T-cell (primary cell): ENCODE measurements around the gene BBOF1. TPM values are rescaled to one million over a fixed set of nuclear protein-coding genes. Genes with fewer than 3 reads are reported as not detected.

Source experiments
- ATAC-seq, 4 experiments: fragments of 200-7000 bp in 3 of 4; fragments of 150-1000 bp in 1 of 4; cut with Tn5 transposase; replicated peaks in 1 of 4; 1 replicate in 3 of 4; 2 replicates in 1 of 4; pipeline ENCODE4 v1.10.0; 2021; ENCODE audit warnings: moderate library complexity in 3 of 4, mild to moderate bottlenecking in 2 of 4, moderate number of reproducible peaks in 1 of 4
- CTCF ChIA-PET, 2 donors: fragments of 300-600 bp; sonication (Branson Sonifier 250); formaldehyde crosslinking; loops; one replicate each; lab custom pipeline; 2022; ENCODE audit warnings: antibody characterized with exemption in 2 of 2; lab: Charles Lee
- POLR2A ChIA-PET, 2 donors: fragments of 300-600 bp; sonication (Branson Sonifier 250); formaldehyde crosslinking; loops; one replicate each; lab custom pipeline; 2022; ENCODE audit warnings: antibody characterized with exemption in 2 of 2; lab: Charles Lee
- DNase-seq, 35 experiments: peaks; one replicate each; pipeline versions ENCODE4 v3.0.0 to v3.0.0-alpha.2; 2013 to 2023
- H3K27ac ChIP-seq: one replicate; pipeline ENCODE4 v1.5.1; 2013; ENCODE audit warnings: low read length
- H3K27me3 ChIP-seq, 2 experiments: replicated peaks in 1 of 2; 1 replicate in 1 of 2; 2 replicates in 1 of 2; pipeline versions ENCODE4 v1.6.1 to v1.7.0; 2013; ENCODE audit warnings: low read length in 1 of 2, mixed read lengths in 1 of 2; ENCODE audit not compliant: control insufficient read depth in 2 of 2, insufficient read depth in 2 of 2; ENCODE audit errors: extremely low read depth in 1 of 2
- H3K36me3 ChIP-seq, 2 donors: 1 replicate in 1 of 2; 2 replicates in 1 of 2; pipeline versions ENCODE4 v1.6.1 to v1.7.0; 2013; ENCODE audit warnings: low read length in 1 of 2; ENCODE audit not compliant: control insufficient read depth in 2 of 2, insufficient read depth in 1 of 2; ENCODE audit errors: extremely low read depth in 1 of 2
- H3K4me1 ChIP-seq, 2 experiments: 1 replicate in 1 of 2; 2 replicates in 1 of 2; pipeline versions ENCODE4 v1.6.1 to v1.7.0; 2013; ENCODE audit warnings: low read length in 2 of 2, mixed read lengths in 1 of 2; ENCODE audit not compliant: insufficient read depth in 2 of 2, control insufficient read depth in 1 of 2; ENCODE audit errors: extremely low read depth in 1 of 2
- H3K4me3 ChIP-seq, 2 donors: 1 replicate in 1 of 2; 2 replicates in 1 of 2; pipeline versions ENCODE4 v1.5.1 to v1.7.0; 2013; ENCODE audit warnings: mild to moderate bottlenecking in 2 of 2, low read length in 1 of 2, moderate library complexity in 1 of 2; ENCODE audit not compliant: control insufficient read depth in 1 of 2; ENCODE audit errors: extremely low read depth in 1 of 2
- H3K9me3 ChIP-seq: 2 replicates; pipeline ENCODE4 v1.7.0; 2013
- H3K27ac Mint-ChIP-seq, 2 donors: one replicate each; pipeline ENCODE4 v1.8.0; 2020 to 2021; ENCODE audit warnings: mild to moderate bottlenecking in 2 of 2, mixed read lengths in 2 of 2
- H3K27me3 Mint-ChIP-seq, 2 donors: one replicate each; pipeline ENCODE4 v1.8.0; 2021 to 2022; ENCODE audit warnings: mixed read lengths in 2 of 2
- H3K36me3 Mint-ChIP-seq: one replicate; pipeline ENCODE4 v1.8.0; 2021; ENCODE audit warnings: mixed read lengths
- H3K4me1 Mint-ChIP-seq, 3 donors: one replicate each; pipeline ENCODE4 v1.8.0; 2020 to 2022; ENCODE audit warnings: mixed read lengths in 3 of 3, mild to moderate bottlenecking in 1 of 3
- H3K4me3 Mint-ChIP-seq, 3 donors: one replicate each; pipeline ENCODE4 v1.8.0; 2020 to 2022; ENCODE audit warnings: mild to moderate bottlenecking in 3 of 3, mixed read lengths in 3 of 3, moderate library complexity in 3 of 3
- H3K9me3 Mint-ChIP-seq, 3 donors: one replicate each; pipeline ENCODE4 v1.8.0; 2020 to 2022; ENCODE audit warnings: mixed read lengths in 3 of 3
- WGBS: methylation state at CpG from one replicate; pipeline ENCODE4 v1.1.5; 2013; ENCODE audit warnings: missing lambda C conversion rate; ENCODE audit not compliant: insufficient coverage; 5-methylcytosine and 5-hydroxymethylcytosine counted together
- total RNA-seq, 35 experiments: library from RNA in 6 of 35; stranded (reverse) in 6 of 35; fragments of 120-200 nt in 1 of 35; gene quantifications; one replicate each; pipeline versions ENCODE4 v1.2.1 to v1.2.4 and lab custom pipeline; 2013 to 2026

BBOF1 gene
- total RNA-seq, 5 donors from 2014 or later (not counting 1 experiment from before 2014, with no cell fraction given): 1.8 to 3.1 (median 2.3) TPM

DNA sequence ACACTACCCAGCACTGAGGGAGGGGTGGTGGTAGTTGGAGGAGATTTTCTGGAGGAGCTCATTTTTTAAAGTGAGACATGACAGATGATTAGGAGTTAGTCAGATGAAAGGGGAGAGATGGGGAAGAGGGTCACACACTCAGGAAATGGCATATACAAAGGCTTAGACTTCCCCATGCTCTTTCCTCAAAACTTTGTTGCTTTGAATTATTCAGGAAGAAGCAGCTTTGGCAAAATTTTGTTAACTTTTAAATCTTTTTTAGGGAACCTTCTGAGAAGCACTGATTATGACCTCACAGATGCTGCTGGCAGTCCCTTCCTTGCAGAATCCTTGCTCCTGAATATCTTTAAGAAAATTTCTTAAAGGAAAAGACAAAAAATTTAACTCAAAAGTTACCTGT lies 45.3 kb downstream of the BBOF1 start:
- H3K36me3 ChIP-seq: peaks cover 0 to 39% of the 10 kb centered on the region in 2 donors
- no peak overlapping the region for H3K4me3 ChIP-seq
- H3K36me3 Mint-ChIP-seq: peaks cover 47% of the 10 kb centered on the region
- no peak overlapping the region for H3K4me3 Mint-ChIP-seq
- no peaks in the 10 kb centered on the region for H3K9me3 Mint-ChIP-seq
- no peak overlapping the region for H3K27ac Mint-ChIP-seq
- ChIA-PET POLR2A (no interaction called here), CTCF (no interaction called here)
- H3K27ac ChIP-seq: no peak overlapping the region
- H3K9me3 ChIP-seq: no peaks in the 10 kb centered on the region
- no peak for ATAC-seq
- no peaks in the 10 kb centered on the region for H3K27me3 ChIP-seq
- no peaks in the 10 kb centered on the region for H3K4me1 ChIP-seq
- no peak for DNase-seq
- no peaks in the 10 kb centered on the region for H3K27me3 Mint-ChIP-seq
- H3K4me1 Mint-ChIP-seq: no peaks in the 10 kb centered on the region

DNA sequence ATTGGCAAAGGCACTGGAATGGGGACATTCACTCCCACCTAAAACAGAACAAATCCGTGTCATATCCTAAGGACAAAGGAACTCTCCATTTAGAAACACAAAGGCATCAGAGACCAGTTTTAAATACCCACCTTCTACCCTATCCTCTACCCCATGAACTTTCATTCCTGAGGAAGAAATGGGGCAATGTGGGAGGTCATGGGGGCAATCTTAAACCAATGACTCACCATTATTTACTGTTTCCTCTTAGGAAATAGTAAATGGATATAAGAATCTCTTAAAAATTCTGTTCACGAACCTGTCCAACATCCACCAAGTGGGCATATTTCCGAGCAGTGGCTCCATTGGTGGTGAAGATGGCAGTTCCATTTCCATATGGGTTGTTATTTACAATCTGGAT lies 45.7 kb downstream of the BBOF1 start:
- H3K27ac Mint-ChIP-seq: no peak overlapping the region
- WGBS: no CpG with 5 or more reads among the region's 3 CpGs
- no peaks in the 10 kb centered on the region for H3K4me1 ChIP-seq
- H3K9me3 Mint-ChIP-seq: no peaks in the 10 kb centered on the region
- H3K36me3 ChIP-seq: peaks cover 0 to 39% of the 10 kb centered on the region in 2 donors
- ChIA-PET POLR2A (no interaction called here), CTCF (no interaction called here)
- H3K9me3 ChIP-seq: no peaks in the 10 kb centered on the region
- no peak for DNase-seq
- H3K27ac ChIP-seq: no peak overlapping the region
- H3K36me3 Mint-ChIP-seq: peaks cover 43% of the 10 kb centered on the region
- H3K4me1 Mint-ChIP-seq: no peaks in the 10 kb centered on the region
- no peak overlapping the region for H3K4me3 Mint-ChIP-seq
- no peak for ATAC-seq
- H3K27me3 ChIP-seq: no peaks in the 10 kb centered on the region
- H3K4me3 ChIP-seq: no peak overlapping the region
- H3K27me3 Mint-ChIP-seq: no peaks in the 10 kb centered on the region

DNA sequence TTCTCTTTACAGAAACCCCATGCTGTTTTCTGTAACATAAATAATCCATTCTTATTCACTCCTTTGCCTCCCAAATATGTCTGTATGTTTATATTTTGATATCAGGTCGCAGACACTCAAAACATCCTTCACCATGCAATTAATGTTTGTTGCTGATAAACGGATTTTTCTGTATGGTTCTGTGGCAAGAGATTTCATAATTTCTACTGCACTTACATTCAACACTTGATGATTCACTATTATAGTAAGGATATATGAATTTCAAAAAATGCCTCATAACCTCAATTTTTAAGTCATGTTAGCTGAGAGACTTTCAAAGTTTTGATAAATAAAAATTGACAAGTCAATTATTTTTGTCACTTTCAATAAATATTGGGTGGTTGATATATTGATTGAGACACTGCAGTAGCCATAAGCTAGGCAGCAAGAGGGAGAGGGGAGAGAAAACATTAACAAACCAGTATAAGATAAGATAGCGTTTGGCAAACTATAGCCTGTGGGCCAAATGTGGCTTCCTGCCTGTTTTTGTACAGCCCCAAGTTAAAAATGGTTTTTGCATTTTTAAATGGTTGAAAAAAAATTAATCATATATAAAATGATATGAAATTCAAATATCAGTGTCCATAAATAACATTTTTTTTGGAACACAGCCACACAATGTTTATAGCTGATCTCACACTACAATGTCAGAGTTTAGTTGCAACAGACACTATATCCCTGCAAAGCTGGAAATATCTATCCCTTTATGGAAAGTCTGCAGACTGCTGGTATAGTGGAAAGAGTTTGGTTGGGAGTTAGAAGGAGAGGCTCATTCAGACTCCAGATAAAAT lies 46.8 kb downstream of the BBOF1 start:
- H3K9me3 Mint-ChIP-seq: no peaks in the 10 kb centered on the region
- no peak overlapping the region for H3K27ac ChIP-seq
- WGBS: no CpG with 5 or more reads among the region's 3 CpGs
- no peak overlapping the region for H3K4me3 ChIP-seq
- H3K4me1 Mint-ChIP-seq: no peaks in the 10 kb centered on the region
- no peaks in the 10 kb centered on the region for H3K27me3 Mint-ChIP-seq
- H3K4me3 Mint-ChIP-seq: no peak overlapping the region
- no peaks in the 10 kb centered on the region for H3K4me1 ChIP-seq
- CTCF ChIA-PET: no interaction called here
- no peak overlapping the region for H3K27ac Mint-ChIP-seq
- POLR2A ChIA-PET: no interaction called here
- no peak for DNase-seq
- ATAC-seq: no peak
- H3K27me3 ChIP-seq: no peaks in the 10 kb centered on the region
- H3K9me3 ChIP-seq: no peaks in the 10 kb centered on the region
- H3K36me3 ChIP-seq: peaks cover 0 to 38% of the 10 kb centered on the region in 2 donors
- peaks cover 39% of the 10 kb centered on the region for H3K36me3 Mint-ChIP-seq

DNA sequence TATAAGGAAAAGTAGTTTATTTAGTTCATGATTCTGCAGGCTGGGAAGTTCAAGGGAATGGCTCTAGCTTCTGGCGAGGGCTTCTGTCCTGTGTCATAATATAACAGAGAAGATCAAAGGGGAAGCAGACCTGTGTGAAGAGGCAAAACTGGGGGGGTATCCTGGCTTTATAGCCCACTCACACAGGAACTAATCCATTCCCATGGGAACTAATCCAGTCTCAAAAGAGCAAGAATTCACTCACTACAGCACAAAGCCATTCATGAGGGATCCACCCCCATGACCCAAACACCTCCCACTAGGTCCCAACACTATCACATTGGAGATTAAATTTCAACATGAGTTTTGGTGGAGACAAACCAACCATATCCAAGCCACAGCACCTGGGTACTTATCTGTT lies 58.3 kb downstream of the BBOF1 start:
- no peaks in the 10 kb centered on the region for H3K27me3 ChIP-seq
- peaks cover 0 to 13% (median 2%) of the 10 kb centered on the region in 3 donors for H3K4me1 Mint-ChIP-seq
- no peaks in the 10 kb centered on the region for H3K4me1 ChIP-seq
- CTCF ChIA-PET: interaction anchor here in 1 of 2 donors (0.5 kb wide), 1 partner anchor 15 kb away, joined by 3 read pairs; no protein-coding TSS in a partner anchor
- peaks cover 11% of the 10 kb centered on the region for H3K36me3 Mint-ChIP-seq
- no peak overlapping the region for H3K27ac ChIP-seq
- peaks cover 0 to 4% of the 10 kb centered on the region in 2 donors for H3K36me3 ChIP-seq
- POLR2A ChIA-PET: no interaction called here
- ATAC-seq (no peak), DNase-seq (no peak)
- no peaks in the 10 kb centered on the region for H3K9me3 ChIP-seq
- no CpG with 5 or more reads among the region's 1 CpG for WGBS
- H3K27me3 Mint-ChIP-seq: no peaks in the 10 kb centered on the region
- H3K9me3 Mint-ChIP-seq: no peaks in the 10 kb centered on the region
- H3K4me3 Mint-ChIP-seq: no peak overlapping the region
- H3K4me3 ChIP-seq: no peak overlapping the region
- H3K27ac Mint-ChIP-seq: no peak overlapping the region

DNA sequence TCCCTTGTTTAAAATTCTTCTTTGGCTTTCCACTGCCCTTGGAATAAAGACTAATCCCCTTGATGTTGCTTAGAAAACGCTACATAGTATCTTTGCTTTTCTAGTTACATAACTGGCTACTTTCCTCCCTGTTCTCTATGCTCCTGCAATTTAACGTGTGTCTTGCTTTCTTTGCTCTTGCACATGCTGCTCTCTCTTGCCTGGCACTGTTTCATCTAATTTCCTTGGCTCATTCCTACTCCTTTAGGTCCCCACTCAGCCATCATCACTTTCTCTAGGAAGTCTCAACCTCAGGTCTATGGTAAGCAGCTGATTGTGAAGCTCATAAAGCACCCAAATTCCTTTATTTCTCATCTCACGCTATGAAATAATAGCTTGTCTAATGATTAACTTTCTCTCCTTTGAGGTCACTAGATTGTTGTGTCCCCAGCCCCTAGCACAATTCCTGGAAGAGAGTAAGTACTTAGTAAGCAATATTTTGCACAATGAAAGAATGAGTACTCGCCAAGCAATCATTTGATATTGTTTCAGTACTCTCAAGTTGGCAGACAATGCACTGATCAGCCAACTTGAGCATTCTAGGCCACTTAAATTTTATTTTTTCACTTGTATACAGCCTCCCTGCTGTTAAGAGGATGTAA lies 61.8 kb downstream of the BBOF1 start:
- Mint-ChIP-seq H3K4me1 (peaks cover 28 to 30% (median 29%) of the 10 kb centered on the region in 3 donors), H3K36me3 (peaks cover 2% of the 10 kb centered on the region), H3K27ac (no peak overlapping the region), H3K9me3 (no peaks in the 10 kb centered on the region), H3K27me3 (no peaks in the 10 kb centered on the region), H3K4me3 (no peak overlapping the region)
- Histone ChIP-seq H3K4me1 (peaks cover 11 to 13% of the 10 kb centered on the region in 2 experiments), H3K9me3 (no peaks in the 10 kb centered on the region), H3K4me3 (no peak overlapping the region), H3K27ac (no peak overlapping the region), H3K27me3 (no peaks in the 10 kb centered on the region), H3K36me3 (no peaks in the 10 kb centered on the region)
- ATAC-seq (no peak), DNase-seq (no peak)
- 91% methylated on average over 2 of the region's 4 CpGs for WGBS
- CTCF ChIA-PET: no interaction called here
- POLR2A ChIA-PET: no interaction called here

DNA sequence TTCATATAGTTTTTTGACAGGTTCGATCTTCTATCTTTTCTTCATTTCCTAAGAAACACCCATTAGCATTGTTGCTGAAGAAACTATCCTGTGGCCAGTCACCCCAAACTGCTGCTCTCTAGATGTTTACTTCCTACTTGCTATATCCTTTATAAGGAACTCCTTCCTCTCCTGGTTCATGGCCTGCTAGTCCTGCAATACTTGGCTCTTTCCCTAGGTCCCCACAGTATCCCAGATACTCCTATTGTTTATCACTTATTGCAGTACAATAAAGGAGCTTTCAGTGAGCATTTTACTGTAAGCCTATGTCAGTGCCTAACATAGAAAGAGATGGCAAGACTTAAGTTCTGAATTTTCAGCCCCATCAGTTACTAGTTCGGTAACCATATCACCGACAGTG lies 62.3 kb downstream of the BBOF1 start:
- POLR2A ChIA-PET: no interaction called here
- no CpG with 5 or more reads among the region's 3 CpGs for WGBS

More for the DNA sequence above, 62.3 kb downstream of the BBOF1 start:
- no peak overlapping the region for H3K27ac ChIP-seq
- CTCF ChIA-PET: interaction anchor here (0.5 to 0.7 kb wide), 3 partner anchors 66 to 178 kb away, joined by 3 to 4 read pairs (median 3); no protein-coding TSS in a partner anchor
- H3K36me3 ChIP-seq: no peaks in the 10 kb centered on the region
- H3K9me3 Mint-ChIP-seq: no peaks in the 10 kb centered on the region
- no peaks in the 10 kb centered on the region for H3K27me3 ChIP-seq
- H3K27me3 Mint-ChIP-seq: no peaks in the 10 kb centered on the region
- DNase-seq (no peak), ATAC-seq (no peak)
- peaks cover 13% of the 10 kb centered on the region in 2 experiments for H3K4me1 ChIP-seq
- no peaks in the 10 kb centered on the region for H3K9me3 ChIP-seq
- no peak overlapping the region for H3K27ac Mint-ChIP-seq
- H3K4me1 Mint-ChIP-seq: peaks cover 29 to 30% (median 30%) of the 10 kb centered on the region in 3 donors
- peaks cover 2% of the 10 kb centered on the region for H3K36me3 Mint-ChIP-seq
- H3K4me3 ChIP-seq: no peak overlapping the region
- no peak overlapping the region for H3K4me3 Mint-ChIP-seq
